ENCODE data around the gene CTSW. TPM values are rescaled to one million over a fixed set of nuclear protein-coding genes. Genes with fewer than 3 reads are reported as not detected.

Gene CTSW
- total RNA-seq, 6 donors from 2014 or later = 2.1 to 20.7 (median 11.4) TPM

DNA sequence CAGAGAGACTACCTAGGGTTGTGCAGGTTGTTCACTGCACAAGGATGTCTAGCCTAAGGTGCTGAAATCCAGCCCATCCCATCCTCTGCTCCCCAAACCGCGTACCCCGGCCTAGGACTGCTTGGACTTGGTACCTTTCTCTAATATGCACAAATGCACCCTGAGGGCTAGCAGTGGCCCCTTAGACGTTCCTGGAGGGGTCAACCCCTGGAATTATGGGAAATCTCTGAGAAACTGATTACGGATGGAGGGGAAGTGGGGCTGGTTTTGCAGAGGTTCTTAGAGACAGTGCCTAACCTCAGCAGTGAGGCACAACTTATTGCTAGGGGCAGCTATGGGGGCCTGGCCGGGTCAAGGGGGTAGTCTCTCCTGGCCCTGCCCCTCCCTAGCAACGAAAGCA lies 36.8 kb downstream of the CTSW start:
- Histone ChIP-seq H3K27me3 (no peaks in the 10 kb centered on the region), H3K27ac (peak overlapping the region; percentile 64 to 99 (median 90)), H3K9me3 (no peaks in the 10 kb centered on the region), H3K4me3 (no peak overlapping the region), H3K36me3 (peaks cover 0 to 11% (median 0%) of the 10 kb centered on the region in 4 donors), H3K4me1 (peaks cover 55 to 60% (median 57%) of the 10 kb centered on the region in 4 donors)
- DNase-seq (no peak), ATAC-seq (ENCODE audit: low FRiP score in 2 of 2) (no peak)
- WGBS, 2 donors = 76 to 100% methylated on average over 3 to 7 of the region's 7 CpGs
- no peak for TF ChIP-seq EP300 (IDR thresholded peaks at IDR 0.05)
- no peak for TF ChIP-seq POLR2A (IDR thresholded peaks at IDR 0.05)
- TF ChIP-seq POLR2AphosphoS5 (IDR thresholded peaks at IDR 0.05) = no peak
- TF ChIP-seq, protein P1, sequence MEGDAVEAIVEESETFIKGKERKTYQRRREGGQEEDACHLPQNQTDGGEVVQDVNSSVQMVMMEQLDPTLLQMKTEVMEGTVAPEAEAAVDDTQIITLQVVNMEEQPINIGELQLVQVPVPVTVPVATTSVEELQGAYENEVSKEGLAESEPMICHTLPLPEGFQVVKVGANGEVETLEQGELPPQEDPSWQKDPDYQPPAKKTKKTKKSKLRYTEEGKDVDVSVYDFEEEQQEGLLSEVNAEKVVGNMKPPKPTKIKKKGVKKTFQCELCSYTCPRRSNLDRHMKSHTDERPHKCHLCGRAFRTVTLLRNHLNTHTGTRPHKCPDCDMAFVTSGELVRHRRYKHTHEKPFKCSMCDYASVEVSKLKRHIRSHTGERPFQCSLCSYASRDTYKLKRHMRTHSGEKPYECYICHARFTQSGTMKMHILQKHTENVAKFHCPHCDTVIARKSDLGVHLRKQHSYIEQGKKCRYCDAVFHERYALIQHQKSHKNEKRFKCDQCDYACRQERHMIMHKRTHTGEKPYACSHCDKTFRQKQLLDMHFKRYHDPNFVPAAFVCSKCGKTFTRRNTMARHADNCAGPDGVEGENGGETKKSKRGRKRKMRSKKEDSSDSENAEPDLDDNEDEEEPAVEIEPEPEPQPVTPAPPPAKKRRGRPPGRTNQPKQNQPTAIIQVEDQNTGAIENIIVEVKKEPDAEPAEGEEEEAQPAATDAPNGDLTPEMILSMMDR (IDR thresholded peaks at IDR 0.05) = no peak

DNA sequence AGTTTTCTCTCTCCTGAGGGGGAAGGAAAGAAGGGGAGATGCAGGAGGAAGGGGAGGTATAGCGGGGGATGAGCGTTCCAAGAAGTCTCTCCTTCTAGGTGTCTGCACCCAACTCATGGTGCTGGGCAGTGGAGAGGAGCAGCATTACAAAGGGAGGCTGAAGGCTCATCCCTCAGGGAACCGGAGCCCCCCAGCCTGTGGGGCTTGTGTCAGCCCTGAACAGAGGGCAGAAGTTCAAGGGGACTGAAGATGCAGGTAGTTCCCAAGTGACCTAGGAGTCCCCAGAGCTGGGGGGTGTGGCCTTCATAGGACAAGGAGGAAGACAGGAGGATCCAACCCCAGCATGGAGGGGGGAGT lies 37.4 kb downstream of the CTSW start:
- H3K27me3 ChIP-seq = no peaks in the 10 kb centered on the region
- H3K4me1 ChIP-seq = peaks cover 48 to 55% (median 50%) of the 10 kb centered on the region in 4 donors
- ATAC-seq (ENCODE audit: low FRiP score in 2 of 2) (no peak), DNase-seq (no peak)
- no peaks in the 10 kb centered on the region for H3K9me3 ChIP-seq
- no peak for TF ChIP-seq POLR2A (IDR thresholded peaks at IDR 0.05)
- peaks cover 0 to 11% (median 0%) of the 10 kb centered on the region in 4 donors for H3K36me3 ChIP-seq
- H3K4me3 ChIP-seq = peak overlapping the region in 1 of 4 donors; percentile 83
- WGBS, 2 donors = 84 to 94% methylated on average over 3 of the region's 3 CpGs
- peak overlapping the region; percentile 64 to 99 (median 96) for H3K27ac ChIP-seq

DNA sequence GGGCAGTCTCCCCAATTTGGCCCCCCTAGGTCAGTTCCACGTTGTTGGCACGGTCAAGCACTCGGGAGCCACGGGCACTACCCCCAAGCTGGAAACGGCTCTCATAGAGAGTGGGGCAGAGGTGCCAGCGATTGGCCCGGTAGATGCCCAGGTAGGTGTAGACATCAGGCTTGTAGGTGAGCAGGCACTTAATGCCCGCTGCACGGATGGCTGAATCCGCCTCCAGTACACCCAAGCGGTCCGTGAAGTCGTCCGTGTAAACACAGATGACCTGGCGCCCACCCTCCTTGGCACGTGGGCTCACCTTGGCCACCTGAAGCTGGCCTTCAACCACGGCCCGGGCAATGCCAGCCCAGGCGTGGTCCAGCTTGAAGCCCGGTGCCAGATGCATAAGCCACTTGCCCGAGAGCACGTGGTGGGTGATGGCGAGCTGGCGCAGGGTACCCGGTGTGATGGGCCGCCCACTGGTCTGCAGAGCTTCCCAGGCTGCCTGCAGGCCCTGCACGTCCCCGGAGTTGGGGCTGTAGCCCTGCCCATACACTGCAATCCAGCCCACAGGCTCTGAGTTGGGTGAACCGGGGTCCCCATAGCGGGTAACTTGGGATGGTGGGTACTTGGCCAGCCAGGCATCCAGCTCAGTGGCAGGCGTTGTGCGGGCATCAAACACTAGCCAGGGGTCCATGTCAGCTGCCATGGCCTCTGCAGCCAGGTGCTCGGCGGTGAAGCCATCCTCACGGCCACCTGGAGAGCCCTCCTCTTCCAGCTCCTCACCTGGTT lies 38.0 kb downstream of the CTSW start:
- peak in 1 of 2 donors; percentile 84 for DNase-seq

DNA sequence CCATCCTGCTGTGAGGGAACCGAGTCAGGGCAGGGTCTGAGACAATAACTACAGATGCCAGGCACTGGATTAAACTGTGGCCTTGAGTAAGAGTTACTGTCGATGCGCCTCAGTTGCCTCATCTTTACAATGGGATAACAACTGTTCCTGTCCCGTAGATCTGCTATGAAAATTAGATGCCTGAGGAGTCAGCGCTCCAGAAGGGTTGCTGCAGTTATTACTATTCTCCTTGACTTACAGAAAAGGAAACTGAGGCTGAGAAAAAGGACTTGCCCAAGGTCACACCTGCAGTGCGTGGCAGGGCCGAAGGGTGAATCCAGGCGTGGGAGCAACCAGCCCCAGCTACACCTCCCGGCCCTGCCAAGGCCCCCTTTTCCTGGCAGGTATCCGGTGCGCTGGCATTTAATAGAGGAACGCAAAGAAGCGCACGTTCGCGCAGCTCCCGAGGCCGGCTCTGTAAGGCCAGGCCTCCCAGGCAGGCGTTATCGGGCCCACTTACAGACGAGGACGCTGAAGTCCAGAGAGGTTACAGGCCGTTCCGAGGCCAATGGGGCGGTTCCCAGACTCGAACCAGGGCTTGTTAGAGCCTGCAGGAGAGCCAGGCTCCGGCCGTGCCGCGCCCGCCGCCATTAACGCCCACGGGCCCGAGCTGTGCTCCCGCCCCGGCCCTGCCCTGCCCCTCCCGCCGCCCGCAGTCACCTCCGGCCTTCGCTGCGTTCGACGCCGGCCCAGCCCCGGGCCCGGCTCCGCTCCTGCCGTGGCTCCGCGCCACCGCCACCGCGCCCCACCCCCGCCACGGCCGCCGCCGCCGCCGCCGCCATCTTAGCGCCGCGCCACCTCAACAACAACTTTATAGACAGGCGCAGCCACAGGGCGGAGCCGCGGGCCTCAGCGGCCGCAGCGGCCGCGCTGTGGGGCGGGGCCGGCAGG lies 38.8 kb downstream of the CTSW start, which contains the start of gene C11orf68:
TSS of gene C11orf68 (minus strand) at position 852 of the 930 bp plus-strand sequence. CDS start at position 821, 31 bp downstream.
- Histone ChIP-seq H3K9me3 (no peaks in the 10 kb centered on the region), H3K4me3 (peak within 1 kb of the TSS; percentile 75 to 99 (median 89)), H3K27ac (peak within 1 kb of the TSS; percentile 94 to 99 (median 97)), H3K27me3 (no peaks in the 10 kb centered on the region), H3K4me1 (peaks cover 46 to 52% (median 48%) of the 10 kb centered on the region in 4 donors), H3K36me3 (peaks cover 0 to 24% (median 9%) of the 10 kb centered on the region in 4 donors)
- WGBS, 2 donors = 5 to 10% methylated on average over 6 to 26 of the region's 77 CpGs
- ATAC-seq (ENCODE audit: low FRiP score in 2 of 2) = no peak
- no peak for DNase-seq
- TF ChIP-seq POLR2AphosphoS5 (IDR thresholded peaks at IDR 0.05) (no peak), POLR2A (IDR thresholded peaks at IDR 0.05) (peak in 2 of 4 donors; percentile 32 to 52)
- TF ChIP-seq, protein P1 (IDR thresholded peaks at IDR 0.05) = peak in 2 of 6 experiments; percentile 9 to 25

More for the DNA sequence above, 38.0 kb downstream of the CTSW start:
- Histone ChIP-seq H3K4me3 (peak overlapping the region; percentile 75 to 99 (median 89)), H3K9me3 (no peaks in the 10 kb centered on the region), H3K36me3 (peaks cover 0 to 16% (median 2%) of the 10 kb centered on the region in 4 donors), H3K4me1 (peaks cover 46 to 52% (median 48%) of the 10 kb centered on the region in 4 donors), H3K27me3 (no peaks in the 10 kb centered on the region), H3K27ac (peak overlapping the region; percentile 94 to 99 (median 97))
- no peak for TF ChIP-seq EP300 (IDR thresholded peaks at IDR 0.05)
- TF ChIP-seq, protein P1 (IDR thresholded peaks at IDR 0.05) = no peak
- no peak for TF ChIP-seq POLR2A (IDR thresholded peaks at IDR 0.05)
- TF ChIP-seq POLR2AphosphoS5 (IDR thresholded peaks at IDR 0.05) = no peak
- ATAC-seq (ENCODE audit: low FRiP score in 2 of 2) = no peak
- WGBS, 2 donors = 80 to 86% methylated on average over 1 to 31 of the region's 35 CpGs
